GM19351 (cell line): ENCODE data around the gene RASAL2.
"Not testable (repeated sequence)": the region's sequence is repeated elsewhere in the genome, so short reads cannot be mapped to it uniquely, and the experiment has no call there.

Source experiments
- ATAC-seq: cut with Tn5 transposase; IDR thresholded peaks from one replicate; pipeline ENCODE4 v1.9.1; 2021; ENCODE audit warnings: mild to moderate bottlenecking, moderate library complexity; ENCODE audit not compliant: unreplicated experiment

The RASAL2 gene

DNA sequence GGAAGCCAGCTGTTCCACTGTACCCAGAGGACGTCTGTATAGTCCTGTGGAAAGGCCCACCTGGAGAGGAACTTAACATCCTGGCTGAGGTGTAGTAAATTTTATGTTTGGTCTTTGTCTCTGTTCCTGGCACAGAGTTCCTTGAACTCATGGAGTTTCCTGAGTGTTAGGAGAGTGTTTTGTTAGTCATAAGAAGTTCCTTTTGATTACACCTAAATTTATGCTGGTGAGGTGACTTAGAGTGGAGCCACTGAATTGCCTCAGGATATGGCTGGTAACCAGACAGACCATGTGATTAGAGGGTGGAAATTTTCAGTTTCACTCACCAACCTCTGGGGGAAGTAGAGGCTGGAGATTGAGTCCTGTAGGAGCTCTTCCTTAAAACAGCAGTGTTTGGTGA lies 57.9 kb downstream of the RASAL2 start:
- ATAC-seq = no peak

DNA sequence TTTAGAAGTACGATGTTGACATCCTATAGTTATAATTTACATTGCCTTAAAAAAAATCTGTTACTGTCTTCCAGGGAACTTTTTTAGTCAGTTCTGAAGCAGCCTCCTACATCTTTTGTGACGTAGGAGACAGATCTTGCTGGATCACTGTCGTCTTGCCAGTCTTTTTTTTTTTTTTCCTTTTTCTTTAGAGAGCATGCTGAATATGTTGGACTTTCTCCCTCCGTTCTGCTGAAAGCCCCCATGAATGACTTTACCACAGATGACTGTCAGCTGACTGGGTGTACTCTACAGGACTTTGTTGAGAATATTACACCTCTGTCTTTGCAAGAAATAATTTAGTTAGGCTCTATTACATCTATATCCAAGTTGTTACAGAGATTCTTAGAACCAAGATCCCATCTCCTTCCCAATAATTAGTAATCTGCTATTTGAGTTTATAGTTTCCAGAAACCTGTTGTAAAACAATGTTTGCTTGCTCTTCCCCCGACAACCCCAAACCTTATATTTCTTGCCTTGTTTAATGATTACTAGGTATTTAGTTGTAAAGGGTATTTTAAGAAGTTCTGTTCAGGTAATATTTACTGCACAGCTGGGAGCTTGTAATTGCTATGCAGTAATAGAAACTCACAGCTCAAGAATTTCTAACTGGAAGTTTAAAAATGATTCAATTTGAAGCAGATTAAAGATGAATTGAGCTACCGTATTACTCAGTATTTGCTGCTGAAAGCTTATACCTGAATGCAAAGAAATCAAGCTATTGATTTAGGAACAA lies 61.8 kb downstream of the RASAL2 start:
- no peak for ATAC-seq

DNA sequence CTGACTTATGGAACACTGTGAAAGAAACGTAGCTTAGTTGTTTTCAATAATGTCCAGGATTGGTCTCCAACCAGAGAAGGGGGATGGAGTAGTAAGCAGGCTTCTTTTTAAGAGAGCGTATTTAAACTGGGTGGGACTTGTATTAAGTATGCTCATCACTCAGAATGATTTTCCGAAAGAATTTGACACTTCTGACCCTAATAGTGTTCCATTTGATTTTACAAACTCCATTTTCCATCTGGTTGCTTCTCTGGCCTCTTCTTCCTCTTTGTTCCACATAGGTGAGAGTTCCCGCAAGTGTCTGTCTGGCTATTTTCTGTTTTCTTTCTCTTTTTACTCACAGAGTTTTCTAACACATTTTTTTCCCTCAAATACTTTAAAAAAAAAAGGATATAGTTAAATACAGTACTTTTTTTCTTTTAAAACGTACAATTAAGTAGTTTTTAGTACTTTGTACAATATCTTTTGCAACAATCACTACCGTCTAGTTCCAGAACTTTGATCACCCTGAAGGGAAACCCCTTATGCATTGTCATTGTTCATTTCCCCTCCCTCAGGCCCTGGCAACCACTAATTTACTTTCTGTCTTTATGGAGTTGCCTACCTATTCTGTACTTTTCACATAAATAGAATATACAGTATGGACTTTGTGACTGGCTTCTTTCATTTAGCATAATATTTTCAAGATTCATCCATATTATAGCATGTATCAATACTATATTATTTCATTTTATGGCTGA lies 67.0 kb downstream of the RASAL2 start:
- ATAC-seq = no peak

DNA sequence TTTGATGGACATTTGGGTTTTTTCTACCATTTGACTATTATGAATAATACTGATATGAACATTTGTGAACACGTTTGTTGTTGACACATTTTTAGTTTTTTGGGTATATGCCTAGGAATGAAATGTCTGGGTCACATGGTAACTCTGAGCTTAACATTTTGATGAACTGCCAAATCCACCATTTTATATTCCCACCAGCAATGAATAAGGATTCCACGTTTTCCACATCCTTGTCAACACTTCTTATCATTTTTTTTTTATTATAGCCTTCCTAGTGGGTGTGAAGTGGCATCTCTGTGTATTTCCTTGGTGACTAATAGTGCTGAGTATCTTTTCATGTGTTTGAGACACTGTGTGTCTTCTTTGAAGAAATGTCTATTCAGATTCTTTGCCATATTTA lies 67.6 kb downstream of the RASAL2 start:
- ATAC-seq = no peak

DNA sequence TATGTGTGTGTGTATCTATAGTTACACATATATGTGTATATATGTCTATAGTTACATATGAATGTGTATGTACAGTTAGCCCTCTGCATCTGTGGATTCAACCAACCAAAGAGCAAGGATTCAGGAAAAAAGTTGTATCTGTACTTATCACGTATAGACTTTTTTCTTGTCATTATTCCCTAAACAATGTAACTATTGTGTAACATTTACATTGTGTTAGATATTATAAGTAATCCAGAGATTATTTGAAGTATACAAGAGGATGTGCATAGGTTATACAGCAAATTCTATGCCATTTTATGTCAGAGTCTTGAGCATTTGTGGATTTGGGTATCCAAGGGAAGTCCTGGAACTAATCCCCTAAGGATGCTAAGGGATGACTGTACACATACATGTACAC lies 71.3 kb downstream of the RASAL2 start:
- ATAC-seq = no peak

DNA sequence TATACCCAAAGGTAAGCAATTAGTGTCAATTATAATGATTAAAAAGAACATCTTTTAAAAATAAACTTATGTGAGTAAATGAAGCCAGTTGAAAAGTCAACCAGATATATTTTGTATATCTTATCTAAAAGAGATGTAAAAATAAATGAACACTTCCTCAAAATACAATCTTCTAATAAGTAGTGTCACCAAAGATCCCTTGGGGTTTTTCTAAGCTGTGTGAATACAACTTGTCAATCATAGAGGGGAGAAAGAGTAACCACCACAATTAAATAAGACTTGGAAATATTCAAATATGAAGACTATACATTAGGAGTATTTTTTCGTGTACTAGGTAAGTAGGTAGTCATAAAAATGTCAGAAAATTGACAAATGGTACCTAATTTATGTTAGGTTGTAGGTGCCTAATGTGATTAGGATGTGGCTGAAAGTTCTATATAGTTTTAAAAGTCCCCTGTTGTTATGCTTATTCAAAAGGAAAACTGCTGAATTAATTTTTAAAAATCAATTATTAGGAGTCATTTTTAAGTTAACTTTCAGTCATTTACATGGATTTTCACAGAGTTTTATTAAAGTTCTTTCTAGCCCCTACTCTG lies 72.6 kb downstream of the RASAL2 start:
- no peak for ATAC-seq

DNA sequence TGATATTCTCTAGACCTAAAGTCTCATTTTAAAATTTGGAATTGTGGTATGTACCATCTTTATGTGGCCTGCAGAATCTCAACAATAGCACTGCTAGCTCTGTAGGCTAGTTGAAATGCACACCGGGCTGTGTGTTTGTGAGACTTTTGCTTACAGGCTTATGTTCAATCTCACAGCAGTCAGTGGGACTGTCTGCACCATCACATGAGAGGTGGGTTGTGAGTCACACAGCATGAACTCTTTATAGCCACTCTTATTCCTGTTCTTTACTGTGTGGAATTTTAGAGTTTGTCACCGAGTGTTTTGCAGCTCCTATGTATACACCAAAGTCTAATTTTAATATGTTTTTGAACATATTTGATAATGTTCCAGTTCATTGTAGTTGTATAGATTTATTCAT lies 74.6 kb downstream of the RASAL2 start:
- ATAC-seq = no peak

DNA sequence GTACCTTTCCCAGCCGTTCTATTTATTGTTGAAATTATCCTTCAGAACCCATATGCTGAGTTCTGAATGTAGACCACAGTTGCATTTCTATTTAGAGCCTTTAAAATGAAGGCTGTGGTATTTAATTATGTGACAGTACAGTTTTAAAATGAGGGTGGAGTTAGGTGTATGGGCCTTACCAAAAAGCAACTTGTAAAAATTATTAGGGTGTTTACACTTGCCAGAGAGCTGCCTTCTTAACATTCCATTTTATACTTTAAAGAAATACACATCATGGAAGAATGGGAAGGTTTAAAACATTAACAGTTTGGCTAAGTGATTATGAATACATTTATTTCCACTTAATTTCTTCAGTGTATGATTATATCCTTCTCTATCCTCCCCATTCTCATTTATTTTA lies 75.7 kb downstream of the RASAL2 start:
- ATAC-seq = no peak

DNA sequence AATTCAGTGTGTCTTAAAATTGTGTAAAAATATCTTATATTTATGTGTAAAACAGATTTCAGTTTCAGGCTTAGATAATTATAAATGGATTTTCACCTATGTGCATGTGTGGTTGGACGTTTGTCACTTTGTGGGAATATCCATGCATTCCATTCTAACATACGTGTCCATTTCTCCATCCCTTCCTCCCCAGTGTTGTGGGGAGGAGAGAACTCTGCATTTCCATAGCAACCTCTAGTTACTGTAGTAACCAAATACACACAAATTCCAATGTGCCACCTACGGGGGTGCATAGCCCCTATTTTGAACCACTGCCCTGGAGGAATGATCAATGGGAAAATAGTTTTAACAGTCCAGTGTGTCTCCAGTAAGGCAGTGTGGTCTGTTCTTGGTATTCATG lies 79.0 kb downstream of the RASAL2 start:
- no peak for ATAC-seq

DNA sequence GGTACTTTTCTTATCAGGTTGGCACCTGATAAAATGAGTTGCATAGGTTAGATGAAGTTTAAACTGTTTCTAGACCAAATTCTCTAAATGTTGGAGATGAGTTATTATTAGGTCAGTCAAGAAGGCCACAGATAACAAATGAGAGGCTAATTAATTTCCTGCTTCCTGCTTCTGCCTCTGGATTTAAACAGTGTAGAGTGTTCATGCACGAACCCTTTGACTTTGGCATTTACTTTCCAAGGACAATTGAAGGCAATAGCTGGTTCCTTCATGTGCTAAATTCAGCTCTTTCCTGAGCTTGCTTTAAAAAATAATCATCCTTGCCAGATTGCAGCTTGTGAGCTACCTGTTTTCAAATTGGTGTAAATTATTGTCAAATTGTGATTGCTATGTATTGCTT lies 80.6 kb downstream of the RASAL2 start:
- no peak for ATAC-seq

DNA sequence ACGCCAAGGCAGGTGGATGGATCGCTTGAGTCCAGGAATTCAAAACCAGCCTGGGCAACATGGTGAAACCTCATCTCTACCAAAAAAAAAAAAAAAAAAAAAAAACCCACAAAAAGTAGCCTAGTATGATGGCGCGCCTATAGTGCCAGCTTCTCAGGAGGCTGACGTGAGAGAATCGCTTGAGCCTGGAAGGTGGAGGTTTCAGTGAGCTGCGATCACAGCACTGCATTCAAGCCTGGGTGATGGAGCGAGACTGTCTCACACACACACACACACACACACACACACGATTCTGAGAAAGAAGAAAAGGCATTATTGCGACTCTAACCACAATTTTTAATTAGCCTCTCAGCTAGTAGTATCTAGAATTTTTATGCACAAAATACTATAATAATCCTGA lies 86.5 kb downstream of the RASAL2 start:
- no peak for ATAC-seq

DNA sequence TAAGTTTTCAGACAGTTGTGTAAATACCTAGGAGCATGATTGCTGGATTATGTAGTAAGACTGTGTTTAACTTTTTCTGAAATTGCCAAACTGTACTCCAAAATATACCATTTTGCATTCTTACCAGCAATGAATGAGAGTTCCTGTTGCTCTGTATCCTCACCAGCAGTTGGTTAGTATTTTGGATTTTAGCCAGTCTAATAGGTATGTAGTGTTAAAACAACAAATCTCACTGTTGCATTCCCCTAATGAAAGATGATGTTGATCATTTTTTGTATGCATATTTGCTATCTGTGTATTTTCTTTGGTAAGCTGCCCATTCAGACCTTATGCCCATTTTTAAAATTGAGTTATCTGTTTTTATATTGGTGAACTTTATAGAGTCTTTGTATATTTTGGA lies 89.9 kb downstream of the RASAL2 start:
- no peak for ATAC-seq

DNA sequence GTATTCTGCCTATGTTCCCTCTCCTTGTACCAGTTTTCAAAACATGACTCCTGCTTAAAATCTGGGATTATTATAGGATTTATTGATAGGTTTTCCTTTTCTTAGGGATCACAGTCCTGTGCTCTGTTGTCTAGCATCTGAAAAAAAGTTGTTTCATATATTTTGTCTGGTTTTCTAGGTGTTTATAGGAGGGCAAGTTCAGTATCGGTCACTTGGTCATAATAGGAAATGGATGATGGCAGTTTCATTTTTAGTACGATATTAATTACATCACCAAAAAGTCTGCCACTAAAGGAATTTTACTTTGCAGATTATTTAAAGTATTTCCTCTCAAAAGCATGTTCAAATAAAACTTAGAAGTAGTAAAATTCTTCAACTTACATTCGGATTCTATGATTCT lies 94.4 kb downstream of the RASAL2 start:
- peak; percentile 67 for ATAC-seq

DNA sequence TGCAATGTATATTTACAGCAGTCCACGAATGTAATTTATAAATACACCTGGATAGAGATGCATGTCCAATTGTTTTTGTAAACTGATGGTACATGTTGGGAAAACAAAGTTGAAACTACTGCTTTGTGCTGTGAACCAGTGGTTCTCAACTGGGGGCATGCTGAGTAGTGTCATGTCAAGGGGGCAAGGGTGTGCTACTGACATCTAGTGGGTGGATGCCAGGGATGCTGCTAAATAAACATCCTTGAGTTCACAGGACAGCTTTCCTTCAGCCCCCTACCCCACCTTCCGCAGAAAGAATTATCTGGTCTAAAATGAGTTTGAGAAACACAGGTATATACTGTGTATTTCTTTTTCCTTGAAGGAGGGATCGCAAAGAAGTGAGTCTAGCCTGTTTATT lies 95.9 kb downstream of the RASAL2 start:
- ATAC-seq = peak; percentile 77

DNA sequence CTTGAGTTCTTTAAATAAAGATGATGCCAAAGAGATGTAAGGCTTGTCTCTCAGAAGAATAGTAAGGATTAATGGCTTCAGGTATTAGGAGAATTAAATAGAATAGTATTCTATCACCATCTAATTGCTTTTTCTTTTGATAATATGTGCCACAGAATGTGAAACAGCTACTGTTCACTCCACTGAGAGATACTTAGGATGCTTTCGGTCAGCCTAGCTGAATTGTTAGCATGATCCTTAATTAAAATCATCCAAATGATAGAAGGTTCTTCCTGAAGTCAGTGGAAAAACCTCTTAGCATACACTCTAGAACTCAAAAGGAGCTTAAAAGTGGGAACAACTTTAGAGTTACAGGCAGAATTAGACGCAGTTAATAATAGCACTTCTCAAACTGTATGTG lies 97.0 kb downstream of the RASAL2 start:
- ATAC-seq = no peak

DNA sequence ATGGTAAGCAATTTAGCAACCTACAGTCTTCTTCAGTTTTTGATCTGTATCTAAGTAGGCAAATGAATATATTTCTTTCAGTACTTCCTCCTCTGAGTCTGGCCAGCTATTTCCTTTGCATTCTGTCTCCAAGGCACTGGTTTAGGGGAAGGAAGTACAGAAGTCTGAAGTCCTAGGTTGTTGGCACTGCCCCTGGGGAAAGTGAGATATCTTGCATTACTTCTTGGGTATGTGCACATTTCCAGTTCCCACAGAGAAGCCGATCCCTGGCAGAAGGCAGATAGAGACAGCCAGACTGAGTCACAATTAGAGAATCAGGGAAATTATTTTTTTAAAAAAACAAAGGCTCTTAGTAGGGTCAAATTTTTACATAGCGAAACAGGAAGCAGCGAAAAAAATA lies 98.8 kb downstream of the RASAL2 start:
- ATAC-seq = no peak

DNA sequence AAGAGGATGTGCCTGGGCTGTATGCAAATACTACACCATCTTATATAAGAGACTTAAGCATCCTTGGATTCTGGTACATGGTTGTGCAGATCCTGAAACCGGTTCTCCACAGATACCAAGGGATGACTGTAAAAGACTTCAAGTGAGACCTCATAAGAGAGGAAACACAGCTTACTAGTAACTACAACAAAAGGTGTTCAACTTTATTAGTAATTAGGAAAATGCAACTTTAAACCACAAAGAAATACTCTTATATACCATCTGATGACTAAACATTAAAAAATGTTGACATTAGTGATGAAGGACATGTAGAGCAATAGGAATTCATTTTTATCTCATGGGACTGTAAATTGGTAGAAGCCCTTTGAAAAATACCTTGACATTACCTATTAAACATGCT lies 102.7 kb downstream of the RASAL2 start:
- no peak for ATAC-seq

DNA sequence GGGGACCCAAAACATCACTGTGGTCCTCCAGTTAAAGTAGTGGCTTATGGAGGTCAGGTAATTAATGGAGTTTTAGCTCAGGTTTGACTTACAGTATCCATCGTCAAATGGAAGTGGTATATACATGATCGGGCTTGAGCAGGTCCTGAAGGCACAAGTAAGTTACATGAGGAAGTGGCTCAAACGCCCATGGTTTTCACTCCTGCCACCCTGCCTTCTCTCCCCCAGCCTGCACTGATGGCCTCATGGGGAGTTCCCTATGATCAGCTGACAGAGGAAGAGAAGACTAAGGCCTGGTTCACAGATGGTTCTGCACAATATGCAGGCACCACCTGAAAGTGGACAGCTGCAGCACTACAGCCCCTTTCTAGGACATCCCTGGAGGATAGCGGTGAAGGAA lies 108.2 kb downstream of the RASAL2 start:
- ATAC-seq = not testable (repeated sequence)

DNA sequence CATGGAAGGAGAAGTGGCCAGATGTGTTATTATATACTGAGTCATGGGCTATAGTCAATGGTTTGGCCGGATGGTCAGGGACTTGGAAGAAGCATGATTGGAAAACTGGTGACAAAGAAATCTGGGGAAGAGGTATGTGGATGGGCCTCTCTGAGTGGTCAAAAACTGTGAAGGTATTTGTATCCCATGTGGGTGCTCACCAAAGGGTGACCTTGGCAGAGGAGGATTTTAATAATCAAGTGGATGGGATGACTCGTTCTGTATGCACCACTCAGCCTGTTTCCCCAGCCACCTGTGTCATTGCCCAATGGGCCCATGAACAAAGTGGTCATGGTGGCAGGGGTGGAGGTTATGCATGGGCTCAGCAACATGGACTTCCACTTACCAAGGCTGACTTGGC lies 108.6 kb downstream of the RASAL2 start:
- not testable (repeated sequence) for ATAC-seq

DNA sequence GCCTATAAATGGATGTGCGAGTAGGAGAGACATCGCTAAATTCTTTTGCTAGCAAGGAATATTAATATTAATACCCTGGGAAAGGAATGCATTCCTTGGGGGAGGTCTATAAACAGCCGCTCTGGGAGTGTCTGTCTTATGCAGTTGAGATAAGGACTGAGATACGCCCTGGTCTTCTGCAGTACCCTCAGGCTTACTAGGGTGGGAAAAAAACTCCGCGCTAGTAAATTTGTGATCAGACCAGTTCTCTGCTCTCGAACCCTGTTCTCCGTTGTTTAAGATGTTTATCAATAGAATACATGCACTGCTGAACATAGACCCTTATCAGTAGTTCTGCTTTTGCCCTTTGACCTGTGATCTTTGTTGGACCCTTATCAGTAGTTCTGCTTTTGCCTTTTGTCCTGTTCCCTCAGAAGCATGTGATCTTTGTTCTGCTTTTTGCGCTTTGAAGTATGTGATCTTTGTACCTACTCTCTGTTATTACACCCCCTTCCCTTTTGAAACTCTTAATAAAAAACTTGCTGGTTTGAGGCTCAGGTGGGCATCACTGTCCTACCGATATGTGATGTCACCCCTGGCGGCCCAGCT lies 114.5 kb downstream of the RASAL2 start:
- not testable (repeated sequence) for ATAC-seq

DNA sequence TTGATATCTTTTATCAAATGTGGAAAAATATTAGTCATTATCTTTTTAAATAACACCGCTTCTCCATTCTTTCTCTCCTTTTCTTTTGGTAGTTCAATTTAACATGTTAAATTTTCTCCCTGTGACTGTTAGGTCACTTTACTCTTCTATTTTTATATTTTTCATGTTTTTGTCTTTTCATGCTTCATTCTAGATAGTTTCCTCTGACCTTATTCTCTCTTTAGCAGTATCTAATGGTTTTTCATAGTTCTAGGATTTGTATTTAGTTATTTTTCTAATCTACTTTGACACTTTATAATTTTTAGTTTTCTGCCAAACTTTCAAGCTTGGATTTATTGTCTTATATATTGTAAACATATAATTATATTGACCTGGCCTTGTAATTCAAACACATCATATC lies 116.0 kb downstream of the RASAL2 start:
- ATAC-seq = no peak

DNA sequence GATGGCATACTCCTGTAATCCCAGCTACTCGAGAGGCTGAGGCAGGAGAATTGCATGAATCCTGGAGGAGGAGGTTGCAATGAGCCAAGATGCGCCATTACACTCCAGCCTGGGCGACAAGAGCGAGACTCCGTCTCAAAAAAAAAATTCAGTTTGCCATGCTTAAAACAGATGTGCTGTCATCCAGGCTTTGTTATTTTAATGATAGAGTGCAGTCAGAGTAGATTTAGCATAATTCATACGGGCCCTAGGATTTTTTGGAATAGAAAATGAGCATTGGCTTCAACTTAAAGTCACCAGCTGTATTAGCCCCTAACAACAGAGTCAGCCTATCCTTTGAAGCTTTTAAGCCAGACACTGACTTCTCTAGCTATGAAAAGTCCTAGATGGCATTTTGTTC lies 124.6 kb downstream of the RASAL2 start:
- ATAC-seq = no peak
